GM23338 (cell line): Measurements from ENCODE around the gene TNS1.
"Not testable (repeated sequence)": the region's sequence is repeated elsewhere in the genome, so short reads cannot be mapped to it uniquely, and the experiment has no call there.

Experiments
- CREB1 ChIP-seq: fragments of 250-450 bp; sonication (Bioruptor Pico); IDR thresholded peaks from 2 replicates; pipeline ENCODE4 v1.5.0; 2020; ENCODE audit warnings: low read depth, mild to moderate bottlenecking, moderate library complexity
- EZH2 ChIP-seq: fragments of 200-600 bp; sonication (generic); IDR thresholded peaks from one replicate; pipeline ENCODE4 v1.8.0; 2017; ENCODE audit warnings: antibody characterized with exemption, mild to moderate bottlenecking, low read depth; ENCODE audit not compliant: unreplicated experiment
- POLR2AphosphoS5 ChIP-seq: IDR thresholded peaks from 2 replicates; pipeline ENCODE4 v1.6.1; 2016; ENCODE audit warnings: antibody characterized with exemption, low read depth
- TF ChIP-seq, protein P1 (sequence below), 2 experiments: fragments of 200-600 bp in 1 of 2; sonication (generic) in 1 of 2; conservative IDR thresholded peaks; 2 replicates each; pipeline versions ENCODE4 v1.5.1 to v1.6.1; 2016 to 2017; ENCODE audit warnings: antibody characterized with exemption in 2 of 2, low read depth in 2 of 2, mild to moderate bottlenecking in 2 of 2, moderate library complexity in 1 of 2
- TF ChIP-seq, protein P2 (sequence below): IDR thresholded peaks from one replicate; pipeline ENCODE4 v1.6.1; 2018; ENCODE audit warnings: antibody characterized with exemption; ENCODE audit not compliant: unreplicated experiment

- TF ChIP-seq, protein P1, sequence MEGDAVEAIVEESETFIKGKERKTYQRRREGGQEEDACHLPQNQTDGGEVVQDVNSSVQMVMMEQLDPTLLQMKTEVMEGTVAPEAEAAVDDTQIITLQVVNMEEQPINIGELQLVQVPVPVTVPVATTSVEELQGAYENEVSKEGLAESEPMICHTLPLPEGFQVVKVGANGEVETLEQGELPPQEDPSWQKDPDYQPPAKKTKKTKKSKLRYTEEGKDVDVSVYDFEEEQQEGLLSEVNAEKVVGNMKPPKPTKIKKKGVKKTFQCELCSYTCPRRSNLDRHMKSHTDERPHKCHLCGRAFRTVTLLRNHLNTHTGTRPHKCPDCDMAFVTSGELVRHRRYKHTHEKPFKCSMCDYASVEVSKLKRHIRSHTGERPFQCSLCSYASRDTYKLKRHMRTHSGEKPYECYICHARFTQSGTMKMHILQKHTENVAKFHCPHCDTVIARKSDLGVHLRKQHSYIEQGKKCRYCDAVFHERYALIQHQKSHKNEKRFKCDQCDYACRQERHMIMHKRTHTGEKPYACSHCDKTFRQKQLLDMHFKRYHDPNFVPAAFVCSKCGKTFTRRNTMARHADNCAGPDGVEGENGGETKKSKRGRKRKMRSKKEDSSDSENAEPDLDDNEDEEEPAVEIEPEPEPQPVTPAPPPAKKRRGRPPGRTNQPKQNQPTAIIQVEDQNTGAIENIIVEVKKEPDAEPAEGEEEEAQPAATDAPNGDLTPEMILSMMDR (conservative IDR thresholded peaks at IDR 0.05; ENCODE audit: low read depth in 2 of 2), result not testable (repeated sequence)
- TF ChIP-seq EZH2; POLR2AphosphoS5; CREB1 (CRISPR knock-in tag): not testable (repeated sequence)
- TF ChIP-seq, protein P2, sequence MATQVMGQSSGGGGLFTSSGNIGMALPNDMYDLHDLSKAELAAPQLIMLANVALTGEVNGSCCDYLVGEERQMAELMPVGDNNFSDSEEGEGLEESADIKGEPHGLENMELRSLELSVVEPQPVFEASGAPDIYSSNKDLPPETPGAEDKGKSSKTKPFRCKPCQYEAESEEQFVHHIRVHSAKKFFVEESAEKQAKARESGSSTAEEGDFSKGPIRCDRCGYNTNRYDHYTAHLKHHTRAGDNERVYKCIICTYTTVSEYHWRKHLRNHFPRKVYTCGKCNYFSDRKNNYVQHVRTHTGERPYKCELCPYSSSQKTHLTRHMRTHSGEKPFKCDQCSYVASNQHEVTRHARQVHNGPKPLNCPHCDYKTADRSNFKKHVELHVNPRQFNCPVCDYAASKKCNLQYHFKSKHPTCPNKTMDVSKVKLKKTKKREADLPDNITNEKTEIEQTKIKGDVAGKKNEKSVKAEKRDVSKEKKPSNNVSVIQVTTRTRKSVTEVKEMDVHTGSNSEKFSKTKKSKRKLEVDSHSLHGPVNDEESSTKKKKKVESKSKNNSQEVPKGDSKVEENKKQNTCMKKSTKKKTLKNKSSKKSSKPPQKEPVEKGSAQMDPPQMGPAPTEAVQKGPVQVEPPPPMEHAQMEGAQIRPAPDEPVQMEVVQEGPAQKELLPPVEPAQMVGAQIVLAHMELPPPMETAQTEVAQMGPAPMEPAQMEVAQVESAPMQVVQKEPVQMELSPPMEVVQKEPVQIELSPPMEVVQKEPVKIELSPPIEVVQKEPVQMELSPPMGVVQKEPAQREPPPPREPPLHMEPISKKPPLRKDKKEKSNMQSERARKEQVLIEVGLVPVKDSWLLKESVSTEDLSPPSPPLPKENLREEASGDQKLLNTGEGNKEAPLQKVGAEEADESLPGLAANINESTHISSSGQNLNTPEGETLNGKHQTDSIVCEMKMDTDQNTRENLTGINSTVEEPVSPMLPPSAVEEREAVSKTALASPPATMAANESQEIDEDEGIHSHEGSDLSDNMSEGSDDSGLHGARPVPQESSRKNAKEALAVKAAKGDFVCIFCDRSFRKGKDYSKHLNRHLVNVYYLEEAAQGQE, result not testable (repeated sequence)
Observed at GRCh38 chr2:218018842-218019125, 16.0 kb upstream of the TNS1 start.
